ENCODE measurements around the gene CCDC12. TPM values are rescaled to one million over a fixed set of nuclear protein-coding genes. Genes with fewer than 3 reads are reported as not detected.

Gene CCDC12
- total and polyA plus RNA-seq, 3 donors from 2014 or later = 43.3 to 66.6 (median 59.6) TPM

GRCh38 chr3:47000922-47001730, 24.6 kb upstream of the CCDC12 start:
- WGBS, 2 donors = 93 to 94% methylated on average over 19 to 25 of the region's 25 CpGs
- Histone ChIP-seq H3K27me3 (no peaks in the 10 kb centered on the region), H3K36me3 (ENCODE audit: low read depth, missing control alignments) (no peaks in the 10 kb centered on the region), H3K27ac (no peak overlapping the region), H3K4me3 (no peak overlapping the region), H3K4me1 (no peaks in the 10 kb centered on the region), H3K9me3 (no peaks in the 10 kb centered on the region)
- DNase-seq = no peak
- intact Hi-C loops (cut with DNase I; ENCODE audit: low total_unique reads) = no loop called here
- TF ChIP-seq POLR2A (IDR thresholded peaks at IDR 0.05) = no peak
- no peak for TF ChIP-seq CTCF (IDR thresholded peaks at IDR 0.05)

GRCh38 chr3:47000198-47000815, 23.8 kb upstream of the CCDC12 start:
- Histone ChIP-seq H3K4me1 (no peaks in the 10 kb centered on the region), H3K9me3 (no peaks in the 10 kb centered on the region), H3K27me3 (no peaks in the 10 kb centered on the region), H3K4me3 (no peak overlapping the region), H3K27ac (no peak overlapping the region), H3K36me3 (ENCODE audit: low read depth, missing control alignments) (no peaks in the 10 kb centered on the region)
- intact Hi-C loops (cut with DNase I; ENCODE audit: low total_unique reads) = no loop called here
- DNase-seq = no peak
- WGBS, 2 donors = 96 to 97% methylated on average over 7 to 10 of the region's 10 CpGs
- no peak for TF ChIP-seq POLR2A (IDR thresholded peaks at IDR 0.05)
- no peak for TF ChIP-seq CTCF (IDR thresholded peaks at IDR 0.05)

GRCh38 chr3:46999516-47000197, 23.1 kb upstream of the CCDC12 start:
- 92 to 93% methylated on average over 13 to 14 of the region's 14 CpGs for WGBS, 2 donors
- Histone ChIP-seq H3K27ac (no peak overlapping the region), H3K36me3 (ENCODE audit: low read depth, missing control alignments) (no peaks in the 10 kb centered on the region), H3K9me3 (no peaks in the 10 kb centered on the region), H3K4me1 (no peaks in the 10 kb centered on the region), H3K4me3 (no peak overlapping the region), H3K27me3 (no peaks in the 10 kb centered on the region)
- intact Hi-C loops (cut with DNase I; ENCODE audit: low total_unique reads) = loop anchor here (5.0 kb wide), 1 partner anchor 77 kb away; no protein-coding TSS in a partner anchor
- DNase-seq = no peak
- TF ChIP-seq CTCF (IDR thresholded peaks at IDR 0.05) (no peak), POLR2A (IDR thresholded peaks at IDR 0.05) (no peak)

GRCh38 chr3:46998852-46999515, 22.4 kb upstream of the CCDC12 start:
- intact Hi-C loops (cut with DNase I; ENCODE audit: low total_unique reads) = loop anchor here (5.0 kb wide), 1 partner anchor 77 kb away; no protein-coding TSS in a partner anchor
- Histone ChIP-seq H3K4me1 (no peaks in the 10 kb centered on the region), H3K36me3 (ENCODE audit: low read depth, missing control alignments) (no peaks in the 10 kb centered on the region), H3K27me3 (no peaks in the 10 kb centered on the region), H3K9me3 (no peaks in the 10 kb centered on the region), H3K4me3 (no peak overlapping the region), H3K27ac (no peak overlapping the region)
- WGBS, 2 donors = 90 to 94% methylated on average over 10 to 21 of the region's 22 CpGs
- no peak for TF ChIP-seq POLR2A (IDR thresholded peaks at IDR 0.05)
- TF ChIP-seq CTCF (IDR thresholded peaks at IDR 0.05) = no peak
- DNase-seq = no peak
